ENCODE measurements around the gene USP16. TPM values are rescaled to one million over a fixed set of nuclear protein-coding genes. Genes with fewer than 3 reads are reported as not detected.
"Not testable (repeated sequence)": the region's sequence is repeated elsewhere in the genome, so short reads cannot be mapped to it uniquely, and the experiment has no call there.

Gene USP16
- total RNA-seq, 2 donors from 2014 or later = 27.1 to 35.6 TPM

DNA sequence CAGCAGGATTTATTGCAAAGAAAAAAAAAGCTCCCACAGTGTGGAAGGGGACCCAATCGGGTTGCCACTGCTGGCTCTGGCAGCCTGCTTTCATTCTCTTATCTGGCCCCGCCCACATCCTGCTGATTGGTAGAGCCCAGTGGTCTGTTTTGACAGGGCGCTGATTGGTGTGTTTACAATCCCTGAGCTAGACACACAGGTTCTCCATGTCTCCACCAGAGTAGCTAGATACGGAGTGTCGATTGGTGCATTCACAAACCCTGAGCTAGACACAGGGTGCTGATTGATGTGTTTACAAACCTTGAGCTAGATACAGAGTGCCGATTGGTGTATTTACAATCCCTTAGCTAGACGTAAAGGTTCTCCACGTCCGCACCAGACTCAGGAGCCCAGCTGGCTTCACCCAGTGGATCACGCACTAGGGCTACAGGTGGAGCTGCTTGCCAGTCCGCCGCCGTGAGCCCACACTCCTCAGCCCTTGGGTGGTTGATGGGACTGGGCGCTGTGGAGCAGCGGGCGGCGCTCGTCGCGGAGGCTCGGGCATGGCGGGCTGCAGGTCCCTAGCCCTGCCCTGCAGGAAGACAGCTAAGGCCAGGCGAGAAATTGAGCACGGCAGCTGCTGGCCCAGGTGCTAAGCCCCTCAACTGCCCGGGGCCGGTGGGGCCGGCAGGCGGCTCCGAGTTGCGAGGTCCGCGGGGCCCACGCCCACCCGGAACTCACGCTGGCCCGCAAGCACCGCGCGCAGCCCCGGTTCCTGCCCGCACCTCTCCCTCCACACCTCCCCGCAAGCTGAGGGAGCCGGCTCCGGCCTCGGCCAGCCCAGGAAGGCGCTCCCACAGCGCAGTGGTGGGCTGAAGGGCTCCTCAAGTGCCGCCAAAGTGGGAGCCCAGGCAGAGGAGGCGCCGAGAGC is 52.5 kb downstream of the USP16 start:
- intact Hi-C loops (cut with DNase I); H3K4me1 ChIP-seq (replicated peaks); H3K36me3 ChIP-seq; H3K27me3 ChIP-seq (replicated peaks; ENCODE audit: insufficient read depth); H3K9me3 ChIP-seq: not testable (repeated sequence)
- TF ChIP-seq POLR2AphosphoS5 (IDR thresholded peaks at IDR 0.05) = peak; percentile 49
- DNase-seq (ENCODE audit: low spot score) = peak; percentile 75
- peak overlapping the region; percentile 42 to 47 for H3K4me3 ChIP-seq
- peak overlapping the region; percentile 88 to 89 for H3K27ac ChIP-seq
- WGBS = 42% methylated on average over 44 of the region's 50 CpGs

DNA sequence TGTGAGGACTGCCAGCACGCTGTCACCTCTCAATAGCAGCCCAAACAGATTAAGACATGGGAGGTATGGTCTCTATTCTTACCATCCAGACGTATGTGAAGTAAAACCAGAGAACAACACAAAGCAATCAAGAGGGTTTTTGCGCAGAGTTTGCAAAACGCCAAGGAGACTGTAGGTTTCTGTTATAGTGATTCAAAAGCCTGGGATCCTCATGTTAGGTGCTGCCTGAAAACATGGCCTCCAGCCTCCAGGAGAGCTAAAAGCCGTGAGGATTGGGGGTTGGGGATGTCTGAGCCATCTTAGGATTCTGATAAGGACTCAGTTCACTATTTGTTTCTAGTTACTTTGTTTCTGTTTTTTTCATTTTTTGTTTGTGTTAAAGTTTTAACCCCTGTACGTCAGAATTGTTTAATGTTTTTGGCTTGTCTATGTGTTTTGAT is 53.2 kb downstream of the USP16 start:
- intact Hi-C loops (cut with DNase I) = no loop called here
- TF ChIP-seq CTCF (IDR thresholded peaks at IDR 0.05) = no peak
- no peak for TF ChIP-seq POLR2A (IDR thresholded peaks at IDR 0.05)
- TF ChIP-seq POLR2AphosphoS5 (IDR thresholded peaks at IDR 0.05) = no peak
- Histone ChIP-seq H3K36me3 (no peaks in the 10 kb centered on the region), H3K4me1 (replicated peaks) (no peaks in the 10 kb centered on the region), H3K4me3 (peak overlapping the region; percentile 42 to 47), H3K27ac (peak overlapping the region; percentile 88 to 89), H3K9me3 (no peaks in the 10 kb centered on the region), H3K27me3 (replicated peaks; ENCODE audit: insufficient read depth) (no peaks in the 10 kb centered on the region)
- DNase-seq (ENCODE audit: low spot score) = peak; percentile 26
- WGBS = 46% methylated on average over 6 of the region's 6 CpGs

- 69% methylated on average over 8 of the region's 8 CpGs for WGBS
- Histone ChIP-seq H3K9me3 (no peaks in the 10 kb centered on the region), H3K36me3 (no peaks in the 10 kb centered on the region), H3K27ac (no peak overlapping the region), H3K27me3 (replicated peaks; ENCODE audit: insufficient read depth) (no peaks in the 10 kb centered on the region), H3K4me3 (no peak overlapping the region), H3K4me1 (replicated peaks) (no peaks in the 10 kb centered on the region)
- intact Hi-C loops (cut with DNase I) = no loop called here
- TF ChIP-seq POLR2A (IDR thresholded peaks at IDR 0.05) (no peak), CTCF (IDR thresholded peaks at IDR 0.05) (no peak), POLR2AphosphoS5 (IDR thresholded peaks at IDR 0.05) (no peak)
- no peak for DNase-seq (ENCODE audit: low spot score)
Measured at GRCh38 chr21:29078869-29079767, 54.6 kb downstream of the USP16 start.

DNA sequence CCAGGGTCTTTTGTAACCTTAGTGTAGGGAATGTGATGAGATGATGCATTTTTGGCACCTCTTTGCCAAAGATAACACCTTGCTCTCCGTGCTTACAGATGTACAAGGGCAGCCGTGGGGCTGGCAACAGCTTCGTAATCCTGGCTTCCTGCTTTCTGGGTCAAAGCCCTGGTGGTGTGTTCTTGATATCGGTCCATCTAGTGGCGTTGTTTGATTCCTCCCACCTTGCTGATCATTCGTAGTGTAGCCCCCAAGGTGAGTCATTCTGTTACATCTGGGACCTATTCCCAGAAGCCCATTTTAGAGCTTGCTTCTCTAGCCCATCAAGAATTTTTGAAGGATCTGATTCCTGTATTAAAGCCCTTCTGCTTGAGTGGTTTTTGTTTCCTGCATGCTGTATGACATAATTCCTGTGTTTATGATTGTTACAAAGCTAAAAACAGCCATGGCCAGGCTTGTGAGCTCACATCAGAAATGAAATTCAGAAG is 56.0 kb downstream of the USP16 start:
- no peak for DNase-seq (ENCODE audit: low spot score)
- WGBS = 64% methylated on average over 6 of the region's 6 CpGs
- Histone ChIP-seq H3K9me3 (no peaks in the 10 kb centered on the region), H3K27me3 (replicated peaks; ENCODE audit: insufficient read depth) (no peaks in the 10 kb centered on the region), H3K27ac (no peak overlapping the region), H3K4me1 (replicated peaks) (no peaks in the 10 kb centered on the region), H3K4me3 (no peak overlapping the region), H3K36me3 (no peaks in the 10 kb centered on the region)
- TF ChIP-seq CTCF (IDR thresholded peaks at IDR 0.05) (no peak), POLR2A (IDR thresholded peaks at IDR 0.05) (no peak), POLR2AphosphoS5 (IDR thresholded peaks at IDR 0.05) (no peak)
- intact Hi-C loops (cut with DNase I) = no loop called here

Data from prostate gland (tissue), 2 donors.